OCI-LY1 (cell line): ENCODE data around the gene EPAS1.

ENCODE experiments used
- H2AFZ ChIP-seq: fragments of 200-600 bp; sonication (generic), shearing (Covaris generic); 2 replicates; pipeline ENCODE4 v1.6.0; 2014; ENCODE audit warnings: antibody characterized with exemption, mild to moderate bottlenecking, low read length
- H3F3A ChIP-seq: fragments of 200-600 bp; sonication (generic), shearing (Covaris generic); 2 replicates; pipeline ENCODE4 v1.6.0; 2014; ENCODE audit warnings: mild to moderate bottlenecking, antibody characterized with exemption, low read length, moderate library complexity; ENCODE audit not compliant: insufficient read depth
- H3K27ac ChIP-seq: fragments of 200-600 bp; sonication (generic); 2 replicates; pipeline ENCODE4 v1.5.1; 2014; ENCODE audit warnings: low read length, mixed run types, mild to moderate bottlenecking, low read depth; ENCODE audit not compliant: poor library complexity, severe bottlenecking
- H3K27me3 ChIP-seq: fragments of 200-600 bp; sonication (generic); 2 replicates; pipeline ENCODE4 v1.6.0; 2014; ENCODE audit warnings: antibody characterized with exemption, mild to moderate bottlenecking, low read length, moderate library complexity; ENCODE audit not compliant: insufficient read depth
- H3K36me3 ChIP-seq: fragments of 200-600 bp; sonication (generic); 2 replicates; pipeline ENCODE4 v1.6.1; 2014; ENCODE audit warnings: mild to moderate bottlenecking, antibody characterized with exemption, low read length, moderate library complexity, mixed read lengths; ENCODE audit not compliant: insufficient read depth
- H3K4me1 ChIP-seq: fragments of 200-600 bp; sonication (generic); 2 replicates; pipeline ENCODE4 v1.5.1; 2014; ENCODE audit warnings: mild to moderate bottlenecking, low read length, moderate library complexity; ENCODE audit not compliant: insufficient read depth, severe bottlenecking
- H3K4me2 ChIP-seq: fragments of 200-600 bp; sonication (generic), shearing (Covaris generic); 2 replicates; pipeline ENCODE4 v1.6.1; 2014; ENCODE audit warnings: low read length
- H3K4me3 ChIP-seq: fragments of 200-600 bp; sonication (generic); 2 replicates; pipeline ENCODE4 v1.5.1; 2014; ENCODE audit warnings: low read length, low read depth, mild to moderate bottlenecking, mixed read lengths; ENCODE audit not compliant: poor library complexity, severe bottlenecking
- H3K79me2 ChIP-seq: fragments of 200-600 bp; shearing (Covaris generic); 2 replicates; pipeline ENCODE4 v1.6.1; 2016; ENCODE audit warnings: mixed run types, low read length, mixed read lengths; ENCODE audit not compliant: insufficient read depth
- H3K9ac ChIP-seq: fragments of 200-600 bp; sonication (generic), shearing (Covaris generic); 2 replicates; pipeline ENCODE4 v1.6.1; 2014; ENCODE audit warnings: mild to moderate bottlenecking, low read length, mixed read lengths
- H3K9me2 ChIP-seq: fragments of 200-600 bp; sonication (generic), shearing (Covaris generic); 2 replicates; pipeline ENCODE4 v1.6.1; 2014; ENCODE audit warnings: low read depth, mild to moderate bottlenecking, low read length, mixed read lengths
- H3K9me3 ChIP-seq: fragments of 200-600 bp; shearing (Covaris generic); 2 replicates; pipeline ENCODE4 v1.6.1; 2014; ENCODE audit warnings: low read length, mixed read lengths
- H4K20me1 ChIP-seq: fragments of 200-600 bp; sonication (generic), shearing (Covaris generic); 2 replicates; pipeline ENCODE4 v1.6.0; 2016; ENCODE audit warnings: mild to moderate bottlenecking, low read length; ENCODE audit not compliant: insufficient read depth
- EZH2 ChIP-seq: fragments of 200-600 bp; sonication (generic), shearing (Covaris generic); IDR thresholded peaks from 2 replicates; pipeline ENCODE4 v1.8.0; 2017; ENCODE audit warnings: borderline replicate concordance, mixed run types, mild to moderate bottlenecking, antibody characterized with exemption, low read length, moderate library complexity, mixed read lengths
- TF ChIP-seq, protein P1 (sequence below): fragments of 200-600 bp; sonication (generic), shearing (Covaris generic); IDR thresholded peaks from 2 replicates; pipeline ENCODE4 v1.5.1; 2017; ENCODE audit warnings: mild to moderate bottlenecking, antibody characterized with exemption, low read length, moderate library complexity, mixed read lengths

Gene EPAS1

DNA sequence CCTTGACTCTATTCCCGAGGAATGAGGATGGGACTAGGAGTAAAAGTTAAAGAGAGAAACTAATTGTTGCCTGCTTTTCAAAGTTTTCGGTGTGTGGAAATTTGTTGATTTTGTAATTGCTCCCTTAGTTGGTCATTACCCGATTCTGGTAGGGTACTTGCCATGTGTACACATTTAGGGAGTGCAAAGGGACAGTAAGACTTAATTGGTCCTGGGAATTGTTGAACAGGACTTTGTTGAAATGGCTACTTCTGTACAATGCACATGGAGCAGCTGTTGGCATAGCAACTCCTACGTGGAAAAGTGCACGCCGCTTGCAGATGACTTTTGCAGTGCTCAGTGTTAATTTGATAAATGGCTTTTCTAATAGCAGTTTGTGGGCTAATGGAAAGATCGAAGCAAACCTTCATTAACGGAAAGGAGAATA lies 22.9 kb downstream of the EPAS1 start:
- TF ChIP-seq, protein P1, sequence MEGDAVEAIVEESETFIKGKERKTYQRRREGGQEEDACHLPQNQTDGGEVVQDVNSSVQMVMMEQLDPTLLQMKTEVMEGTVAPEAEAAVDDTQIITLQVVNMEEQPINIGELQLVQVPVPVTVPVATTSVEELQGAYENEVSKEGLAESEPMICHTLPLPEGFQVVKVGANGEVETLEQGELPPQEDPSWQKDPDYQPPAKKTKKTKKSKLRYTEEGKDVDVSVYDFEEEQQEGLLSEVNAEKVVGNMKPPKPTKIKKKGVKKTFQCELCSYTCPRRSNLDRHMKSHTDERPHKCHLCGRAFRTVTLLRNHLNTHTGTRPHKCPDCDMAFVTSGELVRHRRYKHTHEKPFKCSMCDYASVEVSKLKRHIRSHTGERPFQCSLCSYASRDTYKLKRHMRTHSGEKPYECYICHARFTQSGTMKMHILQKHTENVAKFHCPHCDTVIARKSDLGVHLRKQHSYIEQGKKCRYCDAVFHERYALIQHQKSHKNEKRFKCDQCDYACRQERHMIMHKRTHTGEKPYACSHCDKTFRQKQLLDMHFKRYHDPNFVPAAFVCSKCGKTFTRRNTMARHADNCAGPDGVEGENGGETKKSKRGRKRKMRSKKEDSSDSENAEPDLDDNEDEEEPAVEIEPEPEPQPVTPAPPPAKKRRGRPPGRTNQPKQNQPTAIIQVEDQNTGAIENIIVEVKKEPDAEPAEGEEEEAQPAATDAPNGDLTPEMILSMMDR, result no peak
- no peak for TF ChIP-seq EZH2
- H3K4me1 ChIP-seq, result no peaks in the 10 kb centered on the region
- H2AFZ ChIP-seq, result no peak overlapping the region
- no peaks in the 10 kb centered on the region for H3K79me2 ChIP-seq
- H3K36me3 ChIP-seq, result no peaks in the 10 kb centered on the region
- no peak overlapping the region for H3K9ac ChIP-seq
- H3K27ac ChIP-seq, result no peak overlapping the region
- H3K9me2 ChIP-seq, result no peaks in the 10 kb centered on the region
- no peaks in the 10 kb centered on the region for H3K9me3 ChIP-seq
- H4K20me1 ChIP-seq, result no peaks in the 10 kb centered on the region
- H3F3A ChIP-seq, result no peaks in the 10 kb centered on the region
- no peak overlapping the region for H3K4me3 ChIP-seq
- H3K4me2 ChIP-seq, result no peak overlapping the region
- no peaks in the 10 kb centered on the region for H3K27me3 ChIP-seq

DNA sequence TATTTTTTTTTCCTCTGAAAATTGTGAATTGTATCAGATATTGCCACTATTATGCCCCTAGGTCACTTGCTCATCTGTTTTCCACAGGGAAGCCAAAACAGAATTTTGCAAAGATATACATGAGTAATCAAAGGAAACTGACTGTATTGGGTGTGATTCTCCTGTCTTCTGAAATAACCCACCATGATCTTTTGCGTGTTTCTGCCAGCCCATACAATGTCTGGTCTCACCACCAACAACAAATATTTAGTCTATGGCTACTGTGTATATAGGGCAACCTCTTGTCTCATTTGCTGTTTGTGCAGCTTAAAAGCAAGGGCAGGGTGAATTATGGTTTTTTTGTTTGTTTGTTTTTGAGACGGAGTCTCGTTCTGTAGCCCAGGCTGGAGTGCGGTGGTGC lies 26.5 kb downstream of the EPAS1 start:
- no peaks in the 10 kb centered on the region; the same call in 1 of the 2 replicates for H3K27me3 ChIP-seq
- H3F3A ChIP-seq, result no peaks in the 10 kb centered on the region
- no peak overlapping the region for H3K27ac ChIP-seq
- no peak overlapping the region for H3K4me2 ChIP-seq
- H3K36me3 ChIP-seq, result no peaks in the 10 kb centered on the region
- TF ChIP-seq, protein P1, result no peak
- TF ChIP-seq EZH2, result no peak
- H3K9me3 ChIP-seq, result no peaks in the 10 kb centered on the region
- H3K9me2 ChIP-seq, result no peaks in the 10 kb centered on the region
- H3K9ac ChIP-seq, result no peak overlapping the region
- no peaks in the 10 kb centered on the region for H4K20me1 ChIP-seq
- no peak overlapping the region for H2AFZ ChIP-seq
- no peaks in the 10 kb centered on the region for H3K79me2 ChIP-seq
- no peak overlapping the region for H3K4me3 ChIP-seq
- no peaks in the 10 kb centered on the region for H3K4me1 ChIP-seq

DNA sequence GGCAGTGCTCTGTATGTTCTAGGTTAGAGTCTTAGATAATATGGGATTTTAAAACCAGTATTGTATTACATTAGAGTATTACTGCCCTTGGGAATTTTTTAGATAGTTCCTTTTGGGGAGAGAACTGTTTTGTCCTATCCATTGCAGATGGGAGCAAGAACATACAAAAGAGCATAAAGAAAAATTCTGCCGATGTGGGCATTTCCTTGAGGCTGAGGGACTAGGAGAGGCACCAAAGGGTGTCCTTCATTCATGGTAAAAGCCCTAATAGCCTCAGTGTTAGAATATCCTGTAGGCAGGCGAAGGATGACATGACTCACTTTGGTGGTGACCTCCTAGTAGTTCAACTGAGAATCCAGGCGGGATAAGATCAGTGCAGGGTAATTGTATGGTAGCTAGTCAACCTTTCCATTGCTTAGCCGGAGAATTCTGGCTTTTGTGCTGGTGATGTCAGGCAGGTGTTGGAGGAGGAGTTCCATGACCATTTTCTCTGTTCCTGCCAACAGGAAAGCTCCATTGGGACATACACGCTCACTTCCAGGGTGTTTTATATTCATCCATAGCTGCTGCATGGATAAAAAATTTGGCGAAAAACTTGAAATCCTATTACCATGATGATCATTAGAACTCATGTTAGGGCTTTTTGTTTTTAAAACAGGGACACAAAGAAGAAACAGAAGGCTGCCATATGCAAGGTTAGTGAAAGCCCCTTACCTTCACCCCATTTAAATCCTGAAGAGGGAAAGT lies 28.1 kb downstream of the EPAS1 start:
- Histone ChIP-seq H3K79me2 (no peaks in the 10 kb centered on the region), H3K9me3 (no peaks in the 10 kb centered on the region), H3K27me3 (no peaks in the 10 kb centered on the region; the same call in 1 of the 2 replicates), H3K4me2 (no peak overlapping the region), H3K4me1 (no peaks in the 10 kb centered on the region), H3K27ac (no peak overlapping the region), H3K36me3 (no peaks in the 10 kb centered on the region), H4K20me1 (no peaks in the 10 kb centered on the region), H2AFZ (no peak overlapping the region), H3K9ac (no peak overlapping the region), H3K4me3 (no peak overlapping the region), H3F3A (no peaks in the 10 kb centered on the region), H3K9me2 (no peaks in the 10 kb centered on the region)
- TF ChIP-seq EZH2, result no peak
- TF ChIP-seq, protein P1, result no peak
